C4-2B (cell line): ENCODE results near the gene BUD31.
A peak's percentile ranks its signal among the peaks of the same experiment; 100 is the strongest.

Experiments used
- H3K27ac ChIP-seq: fragments of 450-650 bp; 2 replicates; pipeline ENCODE4 v1.5.1; 2017
- CTCF ChIP-seq: fragments of 450-650 bp; conservative IDR thresholded peaks from 2 replicates; pipeline ENCODE4 v1.5.1; 2017; ENCODE audit warnings: mild to moderate bottlenecking
- ZFX ChIP-seq: fragments of 450-650 bp; IDR thresholded peaks from 2 replicates; pipeline ENCODE4 v1.6.1; 2017

The BUD31 gene

DNA sequence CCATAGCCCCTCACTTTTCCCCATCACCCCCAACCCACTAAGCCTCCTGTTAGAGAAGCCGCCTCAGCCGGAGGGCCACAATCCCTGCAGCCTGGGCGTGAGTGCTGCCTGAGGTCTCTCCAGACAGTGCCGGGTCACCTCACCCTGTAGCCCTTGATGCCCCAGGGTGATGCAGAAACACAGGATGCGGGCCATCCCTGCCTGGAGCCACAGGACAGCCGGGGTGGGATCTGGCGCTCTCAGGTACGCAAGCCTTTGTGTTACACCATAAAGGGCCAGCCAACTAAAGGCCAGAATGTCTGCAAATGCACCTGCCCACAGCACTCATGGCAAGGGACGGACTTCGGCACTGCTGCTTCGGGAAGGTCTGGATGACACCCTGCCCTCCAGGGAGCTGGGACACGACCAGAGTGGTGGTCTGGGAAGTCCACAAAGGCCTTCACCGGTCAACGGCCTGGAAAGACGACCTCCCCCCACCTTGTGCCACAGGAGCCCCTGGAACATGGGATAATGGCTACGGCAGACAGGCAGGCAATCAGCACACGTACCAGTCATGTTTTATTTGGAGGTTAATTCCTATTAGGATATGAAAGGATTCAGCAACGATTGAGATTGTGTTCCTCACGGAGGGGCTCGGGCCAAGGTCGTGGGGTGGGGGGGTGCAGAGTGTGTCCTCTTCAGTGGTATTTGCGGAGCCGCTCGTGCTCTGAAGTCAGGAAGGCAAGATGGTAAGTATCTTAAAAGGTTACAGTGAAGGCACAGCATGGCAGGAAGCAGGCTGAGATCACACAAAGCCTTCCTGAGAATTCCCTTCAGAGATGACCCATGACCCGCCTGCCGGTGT, 49.1 kb downstream of the BUD31 start:
- no peak for TF ChIP-seq ZFX
- no peak for TF ChIP-seq CTCF
- no peak overlapping the region for H3K27ac ChIP-seq

DNA sequence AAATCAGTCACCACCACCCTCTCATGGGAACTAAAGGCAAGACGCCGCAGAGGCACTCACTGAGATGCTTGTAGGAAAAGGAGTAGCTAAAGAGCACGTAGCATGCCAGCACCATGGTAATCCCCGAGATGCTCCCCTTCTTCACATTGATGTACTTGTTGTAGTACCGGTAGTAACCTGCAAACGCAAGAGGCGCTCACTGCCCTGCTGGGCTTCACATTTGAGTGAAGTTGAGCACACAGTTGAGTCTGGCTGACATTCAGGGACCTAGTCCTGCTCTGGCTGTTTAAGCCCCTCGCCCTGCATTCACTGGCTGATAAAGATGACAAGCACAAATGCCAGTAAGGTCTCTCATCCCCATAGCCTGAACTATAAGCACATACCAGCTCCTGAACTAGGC, 50.3 kb downstream of the BUD31 start:
- TF ChIP-seq ZFX (no peak), CTCF (no peak; the same call in 1 of the 2 replicates)
- H3K27ac ChIP-seq = no peak overlapping the region

DNA sequence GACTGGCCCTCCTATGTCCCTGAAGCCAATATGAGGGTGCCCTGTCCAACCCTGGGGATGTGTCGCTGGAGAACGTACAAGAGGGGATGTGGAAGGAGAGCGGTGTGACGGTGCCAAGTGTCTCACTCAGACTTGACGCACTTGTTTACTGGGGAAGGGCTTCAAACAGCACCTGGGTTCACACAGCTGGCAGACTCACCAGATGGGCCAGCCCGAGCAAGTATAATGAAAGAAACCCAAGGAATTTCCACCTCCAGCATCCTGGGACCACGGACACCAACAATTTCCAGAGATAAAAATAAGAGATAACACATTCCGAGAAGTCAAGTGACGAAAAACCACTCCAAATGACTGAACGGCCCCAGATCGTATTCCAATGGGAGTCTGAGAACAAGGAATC, 51.9 kb downstream of the BUD31 start:
- TF ChIP-seq ZFX (no peak), CTCF (no peak)
- no peak overlapping the region for H3K27ac ChIP-seq

- TF ChIP-seq CTCF (no peak), ZFX (no peak)
- no peak overlapping the region for H3K27ac ChIP-seq
These were observed 52.5 kb downstream of the BUD31 start for GRCh38 chr7:99461221-99461620.

- no peak for TF ChIP-seq CTCF
- H3K27ac ChIP-seq = peak overlapping the region; percentile 98
These were observed 56.6 kb downstream of the BUD31 start for GRCh38 chr7:99465421-99465768.

- TF ChIP-seq CTCF (no peak), ZFX (no peak)
- no peak overlapping the region for H3K27ac ChIP-seq
These were observed 59.7 kb downstream of the BUD31 start for GRCh38 chr7:99468336-99468918.
